HCT116 (cell line): ENCODE measurements around the gene FSIP1. TPM values are rescaled to one million over a fixed set of nuclear protein-coding genes. Genes with fewer than 3 reads are reported as not detected.

Experiments used
- ATAC-seq: fragments of 200-7000 bp; cut with Tn5 transposase; 2 replicates; pipeline ENCODE4 v1.9.1; 2020; ENCODE audit warnings: mild to moderate bottlenecking, moderate library complexity
- BruUV-seq: library from RNA; stranded (reverse); fragments of 400-500 nt; replicated peaks from 2 replicates; lab custom pipeline; 2021; lab: Mats Ljungman, UMichigan
- CTCF ChIA-PET: fragments of 300-600 bp; sonication (Branson Sonifier 250); formaldehyde crosslinking; loops from one replicate; lab custom pipeline; 2021; ENCODE audit warnings: antibody characterized with exemption; lab: Charles Lee
- POLR2A ChIA-PET: fragments of 300-600, 350-600 bp; sonication (Branson Sonifier 250); formaldehyde crosslinking; loops from one replicate; lab custom pipeline; 2021; ENCODE audit warnings: antibody characterized with exemption; lab: Charles Lee
- RAD21 ChIA-PET, 2 experiments: fragments of 300-600 bp; sonication (Branson Sonifier 250); formaldehyde crosslinking; loops; one replicate each; lab custom pipeline; 2023; ENCODE audit warnings: low total read pairs in 2 of 2; ENCODE audit not compliant: uncharacterized antibody in 2 of 2, unreplicated experiment in 2 of 2, low non-redundant PET in 1 of 2; lab: Charles Lee
- DNase-seq: peaks from one replicate; pipeline ENCODE4 v3.0.0-alpha.2; 2010; ENCODE audit warnings: low read depth, low spot score
- H2AFZ ChIP-seq: fragments of 200-600 bp; shearing (Covaris generic), sonication (generic); 2 replicates; pipeline ENCODE4 v1.6.1; 2017; ENCODE audit warnings: low read depth, mixed run types, mixed read lengths, antibody characterized with exemption, low read length; ENCODE audit not compliant: poor library complexity, severe bottlenecking
- H3K27ac ChIP-seq: 2 replicates; pipeline ENCODE4 v1.5.1; 2012; ENCODE audit warnings: low read depth, low read length
- H3K27me3 ChIP-seq: fragments of 200-600 bp; sonication (generic); 2 replicates; pipeline ENCODE4 v1.6.1; 2016; ENCODE audit warnings: mixed run types, low read length, mixed read lengths; ENCODE audit not compliant: insufficient read depth
- H3K36me3 ChIP-seq, 2 experiments: fragments of 200-500 bp in 1 of 2; fragments of 200-600 bp in 1 of 2; sonication (Bioruptor generic) in 1 of 2; sonication (generic) in 1 of 2; 2 replicates each; pipeline versions ENCODE4 v1.5.1 to v1.6.1; 2014 to 2016; ENCODE audit warnings: low read length in 2 of 2, inconsistent platforms in 1 of 2, mixed read lengths in 1 of 2, mixed run types in 1 of 2; ENCODE audit not compliant: insufficient read depth in 2 of 2, control insufficient read depth in 1 of 2
- H3K4me1 ChIP-seq, 2 experiments: fragments of 200-600 bp in 1 of 2; sonication (generic) in 1 of 2; 2 replicates each; pipeline versions ENCODE4 v1.5.1 to v1.6.1; 2012 to 2017; ENCODE audit warnings: low read length in 2 of 2, inconsistent platforms in 1 of 2, mild to moderate bottlenecking in 1 of 2, mixed read lengths in 1 of 2, mixed run types in 1 of 2, moderate library complexity in 1 of 2; ENCODE audit not compliant: insufficient read depth in 2 of 2, control insufficient read depth in 1 of 2
- H3K4me2 ChIP-seq: fragments of 200-600 bp; sonication (generic); 2 replicates; pipeline ENCODE4 v1.6.1; 2017; ENCODE audit warnings: mixed run types, low read length, mixed read lengths
- H3K4me3 ChIP-seq, 2 experiments: fragments of 200-600 bp in 1 of 2; sonication (generic) in 1 of 2; replicated peaks in 1 of 2; 2 replicates each; pipeline ENCODE4 v1.5.1; 2011 to 2016; ENCODE audit warnings: low read length in 2 of 2, control low read depth in 1 of 2, low read depth in 1 of 2, mild to moderate bottlenecking in 1 of 2, mixed read lengths in 1 of 2, mixed run types in 1 of 2
- H3K79me2 ChIP-seq: fragments of 200-600 bp; sonication (generic); 2 replicates; pipeline ENCODE4 v1.6.1; 2017; ENCODE audit warnings: mild to moderate bottlenecking, mixed run types, low read length, moderate library complexity, mixed read lengths; ENCODE audit not compliant: insufficient read depth
- H3K9ac ChIP-seq: fragments of 200-600 bp; sonication (generic); 2 replicates; pipeline ENCODE4 v1.6.1; 2016; ENCODE audit warnings: low read length, mixed read lengths
- H3K9me2 ChIP-seq: fragments of 200-600 bp; sonication (generic), shearing (Covaris generic); 2 replicates; pipeline ENCODE4 v1.6.1; 2017; ENCODE audit warnings: mixed run types, mild to moderate bottlenecking, moderate library complexity; ENCODE audit not compliant: insufficient read depth
- H3K9me3 ChIP-seq, 2 experiments: fragments of 200-500 bp in 1 of 2; fragments of 200-600 bp in 1 of 2; sonication (Bioruptor generic) in 1 of 2; sonication (generic) in 1 of 2; 2 replicates each; pipeline ENCODE4 v1.6.1; 2014 to 2017; ENCODE audit warnings: low read length in 2 of 2, mixed read lengths in 2 of 2, inconsistent platforms in 1 of 2, low read depth in 1 of 2, mild to moderate bottlenecking in 1 of 2, mixed run types in 1 of 2, moderate library complexity in 1 of 2; ENCODE audit not compliant: control insufficient read depth in 1 of 2, insufficient read depth in 1 of 2
- H4K20me1 ChIP-seq: fragments of 200-600 bp; sonication (generic), shearing (Covaris generic); 2 replicates; pipeline ENCODE4 v1.6.1; 2017; ENCODE audit warnings: mixed run types, mild to moderate bottlenecking, moderate library complexity; ENCODE audit not compliant: insufficient read depth
- CBX3 ChIP-seq: IDR thresholded peaks from 2 replicates; pipeline ENCODE4 v1.6.1; 2012; ENCODE audit warnings: low read depth
- CEBPB ChIP-seq: IDR thresholded peaks from 2 replicates; pipeline ENCODE4 v1.6.1; 2012; ENCODE audit warnings: low read depth
- EZH2 ChIP-seq: fragments of 200-600 bp; sonication (generic); IDR thresholded peaks from 2 replicates; pipeline ENCODE4 v1.6.1; 2017; ENCODE audit warnings: antibody characterized with exemption, mixed run types
- JUND ChIP-seq: IDR thresholded peaks from 2 replicates; pipeline ENCODE4 v1.6.1; 2012
- RAD21 ChIP-seq: IDR thresholded peaks from 2 replicates; pipeline ENCODE4 v1.6.1; 2012; ENCODE audit warnings: low read depth, mild to moderate bottlenecking
- SIN3A ChIP-seq: IDR thresholded peaks from 2 replicates; pipeline ENCODE4 v1.6.1; 2012; ENCODE audit warnings: low read depth
- SP1 ChIP-seq: IDR thresholded peaks from 2 replicates; pipeline ENCODE4 v1.6.1; 2012; ENCODE audit warnings: low read depth
- SRF ChIP-seq: IDR thresholded peaks from 2 replicates; pipeline ENCODE4 v1.6.1; 2012; ENCODE audit warnings: low read depth
- TCF7L2 ChIP-seq: IDR thresholded peaks from 2 replicates; pipeline ENCODE4 v1.7.0; 2011; ENCODE audit warnings: borderline replicate concordance, inconsistent platforms; ENCODE audit not compliant: insufficient read depth, insufficient read length; ENCODE audit errors: extremely low read depth
- ZFX ChIP-seq: fragments of 450-650 bp; IDR thresholded peaks from 2 replicates; pipeline ENCODE4 v1.6.1; 2017
- intact Hi-C: fragments of 100-400 bp; cut with micrococcal nuclease; formaldehyde crosslinking; loops from 2 replicates; pipeline ENCODE4 v1.10.0; 2022
- total RNA-seq: library from RNA; stranded (reverse); gene quantifications from one replicate; pipeline ENCODE4 v1.2.1, GENCODE V29; 2021; ENCODE audit not compliant: unreplicated experiment
- TF ChIP-seq, protein P1 (sequence below): IDR thresholded peaks from 2 replicates; pipeline ENCODE4 v1.6.1; 2011; ENCODE audit warnings: mild to moderate bottlenecking, low read length, moderate library complexity; ENCODE audit not compliant: insufficient replicate concordance; ENCODE audit errors: extremely low read depth
- TF ChIP-seq, protein P2 (sequence below): IDR thresholded peaks from 2 replicates; pipeline ENCODE4 v1.6.1; 2012
- TF ChIP-seq, protein P3 (sequence below), 3 experiments: fragments of 200-600 bp in 1 of 3; sonication (generic) in 1 of 3; IDR thresholded peaks in 2 of 3; conservative IDR thresholded peaks in 1 of 3; 2 replicates each; pipeline ENCODE4 v1.5.1; 2012 to 2017; ENCODE audit warnings: low read depth in 2 of 3, low read length in 2 of 3, antibody characterized with exemption in 1 of 3, borderline replicate concordance in 1 of 3, control low read depth in 1 of 3, mild to moderate bottlenecking in 1 of 3, mixed read lengths in 1 of 3, mixed run types in 1 of 3, moderate library complexity in 1 of 3; ENCODE audit not compliant: insufficient read depth in 1 of 3

FSIP1 gene
- total RNA-seq, 1 experiment from 2014 or later: 0.42 TPM

DNA sequence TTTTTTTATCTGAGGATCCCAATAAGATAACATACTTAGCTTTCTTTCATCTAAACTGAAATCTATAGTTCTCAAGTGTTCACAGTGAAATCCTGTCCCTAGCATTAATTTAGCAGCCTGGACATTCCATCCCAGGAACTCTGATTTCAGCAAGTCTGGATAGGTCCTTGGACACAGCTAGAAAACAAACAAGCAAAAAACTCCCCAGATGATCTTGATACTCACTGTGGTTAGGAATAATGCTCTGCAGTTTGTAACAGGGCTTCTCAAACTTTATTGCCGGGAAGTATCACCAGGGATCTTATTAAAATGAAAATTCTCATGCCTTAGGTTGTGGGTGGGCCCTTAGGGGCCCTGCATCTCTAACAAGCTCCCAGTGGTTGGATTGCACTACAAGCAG lies 177.5 kb downstream of the FSIP1 start (continued):
- TF ChIP-seq, protein P1, sequence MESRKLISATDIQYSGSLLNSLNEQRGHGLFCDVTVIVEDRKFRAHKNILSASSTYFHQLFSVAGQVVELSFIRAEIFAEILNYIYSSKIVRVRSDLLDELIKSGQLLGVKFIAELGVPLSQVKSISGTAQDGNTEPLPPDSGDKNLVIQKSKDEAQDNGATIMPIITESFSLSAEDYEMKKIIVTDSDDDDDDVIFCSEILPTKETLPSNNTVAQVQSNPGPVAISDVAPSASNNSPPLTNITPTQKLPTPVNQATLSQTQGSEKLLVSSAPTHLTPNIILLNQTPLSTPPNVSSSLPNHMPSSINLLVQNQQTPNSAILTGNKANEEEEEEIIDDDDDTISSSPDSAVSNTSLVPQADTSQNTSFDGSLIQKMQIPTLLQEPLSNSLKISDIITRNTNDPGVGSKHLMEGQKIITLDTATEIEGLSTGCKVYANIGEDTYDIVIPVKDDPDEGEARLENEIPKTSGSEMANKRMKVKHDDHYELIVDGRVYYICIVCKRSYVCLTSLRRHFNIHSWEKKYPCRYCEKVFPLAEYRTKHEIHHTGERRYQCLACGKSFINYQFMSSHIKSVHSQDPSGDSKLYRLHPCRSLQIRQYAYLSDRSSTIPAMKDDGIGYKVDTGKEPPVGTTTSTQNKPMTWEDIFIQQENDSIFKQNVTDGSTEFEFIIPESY: no peak
- TF ChIP-seq JUND: no peak
- no peak for TF ChIP-seq EZH2
- TF ChIP-seq, protein P2, sequence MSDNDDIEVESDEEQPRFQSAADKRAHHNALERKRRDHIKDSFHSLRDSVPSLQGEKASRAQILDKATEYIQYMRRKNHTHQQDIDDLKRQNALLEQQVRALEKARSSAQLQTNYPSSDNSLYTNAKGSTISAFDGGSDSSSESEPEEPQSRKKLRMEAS: no peak
- TF ChIP-seq SIN3A: no peak

DNA sequence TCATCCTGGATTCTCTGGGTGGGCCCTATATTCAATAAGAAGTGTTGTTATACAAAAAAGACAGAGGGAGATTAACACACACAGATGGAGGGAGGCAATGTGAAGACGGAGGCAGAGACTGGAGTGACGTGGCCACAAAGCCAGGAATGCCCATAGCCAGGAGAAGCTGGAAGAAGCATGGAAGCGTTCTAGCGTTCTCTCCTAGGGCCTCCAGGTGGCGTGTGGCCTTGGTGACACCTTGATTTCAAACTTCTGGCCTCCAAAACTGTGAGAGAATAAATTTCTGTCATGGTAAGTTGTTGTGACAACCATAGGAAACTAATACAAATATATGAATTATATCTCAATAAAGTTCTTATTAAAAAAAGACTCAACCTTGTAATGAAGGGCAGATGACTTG lies 180.5 kb downstream of the FSIP1 start:
- H3K36me3 ChIP-seq: no peaks in the 10 kb centered on the region
- H3K79me2 ChIP-seq: no peaks in the 10 kb centered on the region
- peak; percentile 67 for ATAC-seq
- BruUV-seq: no TSS peak
- H3K9ac ChIP-seq: no peak overlapping the region
- no peaks in the 10 kb centered on the region for H3K27me3 ChIP-seq
- ChIA-PET RAD21 (interaction anchor here in 1 of 2 experiments (1.0 kb wide), 1 partner anchor 154 kb away, joined by 3 read pairs; no protein-coding TSS in a partner anchor), CTCF (interaction anchor here (1.3 to 1.8 kb wide), 3 partner anchors 22 to 155 kb away, joined by 3 to 32 read pairs (median 6); partner anchors contain the start of gene THBS1), POLR2A (no interaction called here)
- intact Hi-C loops: loop anchor here (5.0 kb wide), 1 partner anchor 155 kb away; no protein-coding TSS in a partner anchor
- no peaks in the 10 kb centered on the region for H3K9me3 ChIP-seq
- no peak overlapping the region for H3K4me2 ChIP-seq
- H3K27ac ChIP-seq: no peak overlapping the region
- peak; percentile 23; the same call in 1 of the 2 replicates for TF ChIP-seq RAD21
- TF ChIP-seq SP1: no peak
- TF ChIP-seq, protein P3, sequence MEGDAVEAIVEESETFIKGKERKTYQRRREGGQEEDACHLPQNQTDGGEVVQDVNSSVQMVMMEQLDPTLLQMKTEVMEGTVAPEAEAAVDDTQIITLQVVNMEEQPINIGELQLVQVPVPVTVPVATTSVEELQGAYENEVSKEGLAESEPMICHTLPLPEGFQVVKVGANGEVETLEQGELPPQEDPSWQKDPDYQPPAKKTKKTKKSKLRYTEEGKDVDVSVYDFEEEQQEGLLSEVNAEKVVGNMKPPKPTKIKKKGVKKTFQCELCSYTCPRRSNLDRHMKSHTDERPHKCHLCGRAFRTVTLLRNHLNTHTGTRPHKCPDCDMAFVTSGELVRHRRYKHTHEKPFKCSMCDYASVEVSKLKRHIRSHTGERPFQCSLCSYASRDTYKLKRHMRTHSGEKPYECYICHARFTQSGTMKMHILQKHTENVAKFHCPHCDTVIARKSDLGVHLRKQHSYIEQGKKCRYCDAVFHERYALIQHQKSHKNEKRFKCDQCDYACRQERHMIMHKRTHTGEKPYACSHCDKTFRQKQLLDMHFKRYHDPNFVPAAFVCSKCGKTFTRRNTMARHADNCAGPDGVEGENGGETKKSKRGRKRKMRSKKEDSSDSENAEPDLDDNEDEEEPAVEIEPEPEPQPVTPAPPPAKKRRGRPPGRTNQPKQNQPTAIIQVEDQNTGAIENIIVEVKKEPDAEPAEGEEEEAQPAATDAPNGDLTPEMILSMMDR (IDR thresholded peaks at IDR 0.05 in 2 of 3, conservative IDR thresholded peaks at IDR 0.05 in 1 of 3; ENCODE audit: borderline replicate concordance in 1 of 3, insufficient read depth in 1 of 3, low read depth in 2 of 3, low read length in 2 of 3): peak in 2 of 3 experiments; percentile 47 to 61; a peak in 4 of 6 replicates
- no peak for TF ChIP-seq CBX3
- no peak for TF ChIP-seq SRF
- TF ChIP-seq CEBPB: no peak
- no peak for TF ChIP-seq ZFX
- no peak for TF ChIP-seq TCF7L2
- no peak for TF ChIP-seq SIN3A
- no peaks in the 10 kb centered on the region; the same call in 1 of the 2 replicates for H3K9me2 ChIP-seq
- H2AFZ ChIP-seq: no peak overlapping the region
- no peaks in the 10 kb centered on the region for H3K4me1 ChIP-seq
- no peaks in the 10 kb centered on the region for H4K20me1 ChIP-seq
- DNase-seq: no peak
- no peak overlapping the region for H3K4me3 ChIP-seq
